NB4 (cell line): ENCODE measurements around the gene NTRK2.

Experiments
- CTCF ChIP-seq: IDR thresholded peaks from one replicate; pipeline ENCODE4 v1.5.1; 2012; ENCODE audit warnings: low read depth, low read length
- MAX ChIP-seq: IDR thresholded peaks from 2 replicates; pipeline ENCODE4 v1.6.1; 2011; ENCODE audit warnings: low read depth, low read length
- POLR2A ChIP-seq: IDR thresholded peaks from 2 replicates; pipeline ENCODE4 v1.6.1; 2011; ENCODE audit warnings: mild to moderate bottlenecking; ENCODE audit not compliant: insufficient read length; ENCODE audit errors: extremely low read depth

- TF ChIP-seq CTCF (no peak), POLR2A (no peak), MAX (no peak)
Measured at GRCh38 chr9:84822589-84823233, 153.2 kb downstream of the NTRK2 start.
